ENCODE measurements around the gene UACA. TPM values are rescaled to one million over a fixed set of nuclear protein-coding genes. Genes with fewer than 3 reads are reported as not detected.

UACA gene
- total RNA-seq, 1 experiment from 2014 or later = 44.8 TPM

- no peak for TF ChIP-seq USF1 (CRISPR knock-in tag; IDR thresholded peaks at IDR 0.05)
Observed at GRCh38 chr15:70651303-70651845, 112.0 kb downstream of the UACA start (continued).

- ChIA-PET CTCF (interaction anchor here (0.7 to 1.4 kb wide), 5 partner anchors 45 to 888 kb away, joined by 3 to 7 read pairs (median 4); no protein-coding TSS in a partner anchor), POLR2A (no interaction called here)
- H3K9me3 Mint-ChIP-seq = no peaks in the 10 kb centered on the region
- no peaks in the 10 kb centered on the region for H3K4me1 Mint-ChIP-seq
- ATAC-seq (no peak), DNase-seq (ENCODE audit: low spot score) (no peak)
- no peak overlapping the region for H3K27ac Mint-ChIP-seq
- no peak overlapping the region for H3K4me3 Mint-ChIP-seq
- no peaks in the 10 kb centered on the region for H3K36me3 Mint-ChIP-seq
- no peaks in the 10 kb centered on the region for H3K27me3 Mint-ChIP-seq (ENCODE audit: low read depth)
- TF ChIP-seq USF1 (CRISPR knock-in tag; IDR thresholded peaks at IDR 0.05) (no peak), ZNF512 (CRISPR knock-in tag; IDR thresholded peaks at IDR 0.05; ENCODE audit: borderline replicate concordance) (no peak), JAZF1 (CRISPR knock-in tag; IDR thresholded peaks at IDR 0.05) (no peak), FOXJ3 (CRISPR knock-in tag; IDR thresholded peaks at IDR 0.05; ENCODE audit: borderline replicate concordance) (no peak), STAT6 (CRISPR knock-in tag; conservative IDR thresholded peaks at IDR 0.05; ENCODE audit: low read depth) (no peak), E2F5 (CRISPR knock-in tag; IDR thresholded peaks at IDR 0.05) (no peak), ERG (CRISPR knock-in tag; IDR thresholded peaks at IDR 0.05) (no peak), HMGXB4 (CRISPR knock-in tag; IDR thresholded peaks at IDR 0.05) (no peak), MXD4 (CRISPR knock-in tag; IDR thresholded peaks at IDR 0.05; ENCODE audit: borderline replicate concordance) (no peak), OVOL2 (CRISPR knock-in tag; IDR thresholded peaks at IDR 0.05; ENCODE audit: borderline replicate concordance) (no peak), IRF1 (CRISPR knock-in tag; IDR thresholded peaks at IDR 0.05) (no peak), NR3C1 (CRISPR knock-in tag; conservative IDR thresholded peaks at IDR 0.05; ENCODE audit: low read depth) (no peak), ZSCAN18 (CRISPR knock-in tag; IDR thresholded peaks at IDR 0.05) (no peak), TEAD1 (CRISPR knock-in tag; IDR thresholded peaks at IDR 0.05) (no peak), ETV6 (CRISPR knock-in tag; IDR thresholded peaks at IDR 0.05) (no peak), AFF4 (CRISPR knock-in tag; IDR thresholded peaks at IDR 0.05; ENCODE audit: borderline replicate concordance) (no peak)
Observed at GRCh38 chr15:70650567-70651302, 112.6 kb downstream of the UACA start.
